GM21515 (cell line): Measurements from ENCODE around the gene NLGN3.

Source experiments
- ATAC-seq: cut with Tn5 transposase; IDR thresholded peaks from one replicate; pipeline ENCODE4 v1.9.1; 2021; ENCODE audit not compliant: unreplicated experiment

NLGN3 gene

GRCh38 chrX:71118032-71118984, 26.3 kb upstream of the NLGN3 start, which contains the start of gene MED12:
TSS of gene MED12 (plus strand) at chrX:71118596. CDS start at chrX:71118755, 159 bp downstream.
- peak; percentile 93 for ATAC-seq

DNA sequence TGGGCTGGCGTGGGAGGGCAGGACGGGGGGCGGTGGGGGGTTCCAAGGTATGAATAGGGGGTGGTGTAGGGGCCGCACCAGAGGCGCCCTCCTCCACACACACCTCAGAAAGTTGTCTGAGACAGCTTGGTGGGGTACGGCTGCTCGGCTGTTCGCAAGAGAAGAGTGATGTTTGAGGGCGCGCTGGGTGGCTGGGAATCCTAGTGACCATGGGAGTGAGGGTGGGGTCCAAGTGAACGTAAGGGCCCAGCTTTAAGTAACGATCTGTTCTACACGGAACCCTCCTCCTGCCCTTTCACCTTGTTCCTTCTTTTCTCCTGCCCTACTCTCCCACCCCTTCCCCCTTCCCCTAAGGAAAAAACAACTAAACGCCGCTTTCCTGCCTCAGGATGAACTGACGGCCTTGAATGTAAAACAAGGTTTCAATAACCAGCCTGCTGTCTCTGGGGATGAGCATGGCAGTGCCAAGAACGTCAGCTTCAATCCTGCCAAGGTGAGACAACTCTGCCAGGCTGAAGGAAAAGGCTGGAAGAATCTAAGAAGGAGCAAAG, 25.6 kb upstream of the NLGN3 start:
- no peak for ATAC-seq

GRCh38 chrX:71128166-71128833, 16.3 kb upstream of the NLGN3 start:
- ATAC-seq, result no peak

DNA sequence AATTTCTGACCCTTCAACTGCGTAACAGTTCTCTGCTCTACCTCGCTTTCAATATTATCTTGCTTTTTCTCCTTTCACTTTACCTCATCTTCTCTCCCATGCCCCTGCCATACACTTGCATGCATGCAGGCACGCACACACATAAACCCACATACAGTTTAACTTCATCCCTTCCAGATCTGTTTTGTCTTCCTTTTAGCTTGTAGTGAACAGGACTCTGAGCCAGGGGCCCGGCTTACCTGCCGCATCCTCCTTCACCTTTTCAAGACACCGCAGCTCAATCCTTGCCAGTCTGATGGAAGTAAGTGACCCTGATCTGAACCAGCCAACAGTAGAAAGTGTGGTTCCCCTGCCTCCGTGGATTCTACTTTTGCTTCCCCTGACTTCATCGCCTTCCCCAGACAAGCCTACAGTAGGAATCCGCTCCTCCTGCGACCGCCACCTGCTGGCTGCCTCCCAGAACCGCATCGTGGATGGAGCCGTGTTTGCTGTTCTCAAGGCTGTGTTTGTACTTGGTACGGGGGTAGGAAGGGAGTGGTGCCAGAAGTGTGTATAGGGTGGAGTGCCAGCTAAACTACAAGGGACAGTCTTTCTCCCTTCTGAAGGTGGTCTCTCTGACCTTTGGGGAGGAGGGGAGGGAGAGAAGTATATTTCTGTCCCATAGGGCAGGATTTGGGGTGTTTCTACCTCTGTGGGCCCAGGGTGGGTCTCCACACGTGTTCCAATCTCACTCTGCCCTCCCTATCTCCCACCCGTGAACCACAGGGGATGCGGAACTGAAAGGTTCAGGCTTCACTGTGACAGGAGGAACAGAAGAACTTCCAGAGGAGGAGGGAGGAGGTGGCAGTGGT, 15.5 kb upstream of the NLGN3 start:
- ATAC-seq, result no peak

- ATAC-seq, result no peak
Measured at GRCh38 chrX:71131510-71131909, 13.1 kb upstream of the NLGN3 start.

DNA sequence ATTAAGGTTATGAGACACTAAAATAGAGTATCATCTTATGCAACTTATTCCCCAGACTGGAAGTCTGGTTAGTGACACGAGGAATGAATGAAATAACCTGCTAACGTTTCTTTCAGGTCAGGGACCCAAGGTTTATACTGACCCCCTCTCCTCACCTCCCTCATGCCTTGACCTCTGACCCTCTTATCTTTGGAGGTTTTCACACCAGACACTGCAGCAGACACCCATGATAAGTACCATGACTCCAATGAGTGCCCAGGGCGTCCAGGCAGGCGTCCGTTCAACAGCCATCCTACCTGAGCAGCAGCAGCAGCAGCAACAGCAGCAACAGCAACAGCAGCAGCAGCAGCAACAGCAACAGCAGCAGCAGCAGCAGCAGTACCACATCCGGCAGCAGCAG, 4.2 kb upstream of the NLGN3 start:
- ATAC-seq, result no peak

DNA sequence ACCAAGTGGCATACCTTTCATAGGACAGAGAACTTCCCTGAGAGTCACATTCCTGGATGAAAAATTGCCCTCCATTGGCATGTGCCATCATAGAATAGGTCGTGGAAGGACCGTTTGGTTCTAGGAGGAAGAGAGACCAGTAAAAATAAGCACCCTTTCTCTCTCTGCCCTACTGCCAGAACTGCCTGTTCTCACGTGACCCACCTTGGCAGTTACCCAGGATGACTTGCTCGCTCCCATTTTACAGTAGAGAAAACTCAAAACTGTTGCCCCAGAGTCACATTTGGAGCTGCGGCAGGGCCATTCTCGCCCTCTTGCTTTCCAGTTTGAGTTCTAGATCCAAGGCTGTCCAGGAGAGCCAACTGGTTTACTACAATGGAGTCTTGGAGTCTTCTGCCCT, 1.1 kb upstream of the NLGN3 start:
- no peak for ATAC-seq

DNA sequence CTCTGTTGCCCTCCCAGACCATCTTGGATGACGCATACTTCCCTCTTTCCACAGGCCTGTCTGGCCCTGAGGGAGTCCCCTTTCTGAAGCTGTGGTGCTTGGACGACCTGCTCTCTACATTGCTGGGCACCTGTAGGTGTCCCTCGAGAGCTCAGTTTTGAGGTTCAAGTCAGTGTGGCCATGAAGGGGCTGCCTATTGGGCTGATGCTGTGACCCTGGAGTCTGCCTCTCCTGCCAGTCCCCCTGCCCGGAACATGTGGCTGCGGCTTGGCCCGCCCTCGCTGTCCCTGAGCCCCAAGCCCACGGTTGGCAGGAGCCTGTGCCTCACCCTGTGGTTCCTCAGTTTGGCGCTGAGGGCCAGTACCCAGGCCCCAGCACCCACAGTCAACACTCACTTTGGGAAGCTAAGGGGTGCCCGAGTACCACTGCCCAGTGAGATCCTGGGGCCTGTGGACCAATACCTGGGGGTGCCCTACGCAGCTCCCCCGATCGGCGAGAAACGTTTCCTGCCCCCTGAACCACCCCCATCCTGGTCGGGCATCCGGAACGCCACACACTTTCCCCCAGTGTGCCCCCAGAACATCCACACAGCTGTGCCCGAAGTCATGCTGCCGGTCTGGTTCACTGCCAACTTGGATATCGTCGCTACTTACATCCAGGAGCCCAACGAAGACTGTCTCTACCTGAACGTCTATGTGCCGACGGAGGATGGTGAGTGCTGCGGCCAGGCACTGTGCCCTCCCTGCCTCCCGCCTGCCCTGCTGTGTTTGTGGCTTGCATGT, 3.0 kb downstream of the NLGN3 start:
- no peak for ATAC-seq

DNA sequence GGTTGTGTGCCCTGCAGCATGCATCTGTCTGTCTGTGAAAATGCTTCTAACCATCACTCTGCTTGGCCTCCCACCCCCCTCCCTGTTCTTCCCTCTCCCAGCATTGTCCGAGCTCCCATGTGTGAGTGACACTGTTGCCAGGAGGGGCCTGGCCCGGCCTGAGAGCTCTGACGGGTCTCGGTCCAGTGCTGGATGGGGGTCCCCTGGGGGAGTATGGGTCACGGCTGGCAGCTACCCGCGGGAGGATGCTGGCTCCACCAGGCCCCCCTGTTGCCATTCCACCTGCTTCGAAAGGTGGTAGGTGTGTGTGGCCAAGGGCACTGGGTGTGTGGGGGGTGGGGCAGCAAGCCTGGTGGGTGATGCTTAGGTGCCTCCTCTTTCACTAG, 3.6 kb downstream of the NLGN3 start:
- ATAC-seq, result no peak

- ATAC-seq, result no peak
Measured at GRCh38 chrX:71151366-71151765, 6.7 kb downstream of the NLGN3 start.

GRCh38 chrX:71154196-71154595, 9.6 kb downstream of the NLGN3 start:
- ATAC-seq, result no peak

DNA sequence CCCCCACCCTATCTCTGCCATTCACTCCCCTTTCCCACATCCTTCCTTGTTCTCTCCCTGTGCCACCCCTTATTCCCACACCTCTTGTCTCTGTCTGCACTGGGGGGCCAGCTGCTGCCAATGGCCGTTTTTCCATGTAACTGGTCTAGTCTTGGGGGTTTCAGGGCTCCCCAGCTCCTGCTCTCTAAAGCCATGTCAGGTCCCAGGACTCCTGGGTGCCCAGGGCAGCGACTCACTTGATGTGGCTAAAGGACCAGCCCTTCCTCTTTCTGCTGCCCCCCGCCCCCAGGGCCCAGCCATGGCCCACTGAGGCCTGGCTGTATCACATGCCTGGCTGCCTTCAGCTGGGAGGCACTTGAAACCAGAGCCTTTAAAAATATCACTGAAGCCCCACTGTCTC, 10.0 kb downstream of the NLGN3 start:
- no peak for ATAC-seq

GRCh38 chrX:71158603-71159002, 14.0 kb downstream of the NLGN3 start:
- ATAC-seq, result no peak

DNA sequence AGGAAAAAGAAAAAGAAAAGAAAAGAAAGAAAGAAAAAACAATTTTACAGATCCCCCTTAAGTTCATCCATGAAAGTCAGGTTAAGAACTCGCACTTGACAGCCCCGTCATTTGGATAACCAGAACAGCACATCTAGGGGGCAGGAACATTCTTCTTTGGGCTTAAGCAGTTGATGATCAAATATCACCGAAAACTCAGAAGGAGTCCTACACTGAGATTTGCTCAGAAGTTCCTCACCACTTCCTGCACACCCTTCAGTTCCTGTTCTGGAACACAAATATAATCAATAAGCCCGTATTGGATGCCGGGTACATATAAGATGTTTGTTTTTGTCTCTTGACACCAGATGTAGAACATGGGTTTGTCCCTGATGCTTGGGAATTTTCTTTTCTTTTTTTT, 14.7 kb downstream of the NLGN3 start:
- no peak for ATAC-seq

- no peak for ATAC-seq
Measured at GRCh38 chrX:71160475-71160874, 15.8 kb downstream of the NLGN3 start.

DNA sequence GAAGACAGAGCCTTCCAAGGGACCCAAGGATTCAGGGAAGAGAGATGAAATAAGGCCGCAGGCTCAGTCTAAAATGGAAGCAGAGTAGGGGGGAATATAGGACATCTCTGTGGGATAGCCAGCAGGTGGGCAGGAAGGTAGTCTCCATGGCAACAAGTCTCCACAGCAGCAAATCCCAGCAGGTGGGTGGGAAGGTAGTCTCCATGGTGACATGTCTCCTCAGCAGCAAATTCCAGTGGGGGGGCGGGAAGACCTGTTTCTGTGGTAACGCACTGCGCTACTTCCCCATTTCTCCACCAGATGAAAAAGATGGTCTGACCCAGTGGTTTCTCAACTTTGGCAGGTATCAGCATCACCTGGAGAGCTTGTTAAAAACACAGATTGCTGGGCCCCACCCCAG, 18.3 kb downstream of the NLGN3 start:
- no peak for ATAC-seq

- no peak for ATAC-seq
Measured at GRCh38 chrX:71164071-71164470, 19.4 kb downstream of the NLGN3 start.

- ATAC-seq, result no peak
Measured at GRCh38 chrX:71166461-71166860, 21.8 kb downstream of the NLGN3 start.

- no peak for ATAC-seq
Measured at GRCh38 chrX:71167031-71167781, 22.6 kb downstream of the NLGN3 start.

- ATAC-seq, result no peak
Measured at GRCh38 chrX:71168134-71168533, 23.5 kb downstream of the NLGN3 start.
